Vagina (tissue), 2 donors: ENCODE data around the gene TNS4.

Experiments
- CTCF ChIP-seq, 3 experiments: fragments of 450-650 bp in 2 of 3; fragments of 200-600 bp in 1 of 3; sonication (generic) in 1 of 3; IDR thresholded peaks; one replicate each; pipeline ENCODE4 v1.5.1; 2017 to 2019; ENCODE audit warnings: antibody characterized with exemption in 3 of 3, mild to moderate bottlenecking in 2 of 3, moderate library complexity in 2 of 3
- POLR2A ChIP-seq, 2 donors: fragments of 450-650 bp; IDR thresholded peaks; one replicate each; pipeline ENCODE4 v1.6.1; 2017; ENCODE audit warnings: antibody characterized with exemption in 2 of 2, mild to moderate bottlenecking in 2 of 2, moderate library complexity in 2 of 2
- POLR2AphosphoS5 ChIP-seq, 2 donors: sonication (generic); formaldehyde crosslinking; IDR thresholded peaks; one replicate each; pipeline ENCODE4 v1.9.0; 2017; ENCODE audit warnings: antibody characterized with exemption in 2 of 2, mild to moderate bottlenecking in 2 of 2, low read depth in 1 of 2; ENCODE audit not compliant: insufficient read depth in 1 of 2

- TF ChIP-seq CTCF (IDR thresholded peaks at IDR 0.05), result no peak
- no peak for TF ChIP-seq POLR2A (IDR thresholded peaks at IDR 0.05)
- TF ChIP-seq POLR2AphosphoS5 (IDR thresholded peaks at IDR 0.05; ENCODE audit: insufficient read depth in 1 of 2, low read depth in 1 of 2), result no peak
Observed at GRCh38 chr17:40469805-40470675, 31.4 kb downstream of the TNS4 start.
